Ishikawa (cell line): Measurements from ENCODE around the gene RNASE8.

Experiments
- CEBPB ChIP-seq: IDR thresholded peaks from 2 replicates; pipeline ENCODE4 v1.6.1; 2012
- CREB1 ChIP-seq: IDR thresholded peaks from 2 replicates; pipeline ENCODE4 v1.6.1; 2012; ENCODE audit warnings: low read depth
- EGR1 ChIP-seq: IDR thresholded peaks from 2 replicates; pipeline ENCODE4 v1.6.1; 2012
- EP300 ChIP-seq: IDR thresholded peaks from 2 replicates; pipeline ENCODE4 v1.6.1; 2012; ENCODE audit warnings: borderline replicate concordance
- FOXM1 ChIP-seq: IDR thresholded peaks from 2 replicates; pipeline ENCODE4 v1.6.1; 2012; ENCODE audit warnings: low read depth, borderline replicate concordance
- NFIC ChIP-seq: IDR thresholded peaks from 2 replicates; pipeline ENCODE4 v1.6.1; 2012
- RAD21 ChIP-seq: IDR thresholded peaks from 2 replicates; pipeline ENCODE4 v1.6.1; 2012; ENCODE audit warnings: low read depth
- TAF1 ChIP-seq: IDR thresholded peaks from 2 replicates; pipeline ENCODE4 v1.6.1; 2012; ENCODE audit warnings: low read depth, mild to moderate bottlenecking
- TCF12 ChIP-seq: IDR thresholded peaks from 2 replicates; pipeline ENCODE4 v1.6.1; 2012; ENCODE audit warnings: low read depth
- TEAD4 ChIP-seq: IDR thresholded peaks from 2 replicates; pipeline ENCODE4 v1.6.1; 2012
- YY1 ChIP-seq: IDR thresholded peaks from 2 replicates; pipeline ENCODE4 v1.6.1; 2012; ENCODE audit warnings: low read depth
- ZBTB7A ChIP-seq: IDR thresholded peaks from 2 replicates; pipeline ENCODE4 v1.6.1; 2012; ENCODE audit warnings: low read depth
- TF ChIP-seq, protein P1 (sequence below): IDR thresholded peaks from 2 replicates; pipeline ENCODE4 v1.6.1; 2012
- TF ChIP-seq, protein P2 (sequence below): IDR thresholded peaks from 2 replicates; pipeline ENCODE4 v1.6.1; 2012; ENCODE audit warnings: low read depth, mild to moderate bottlenecking
- TF ChIP-seq, protein P3 (sequence below): IDR thresholded peaks from 2 replicates; pipeline ENCODE4 v1.6.1; 2012

Gene RNASE8

DNA sequence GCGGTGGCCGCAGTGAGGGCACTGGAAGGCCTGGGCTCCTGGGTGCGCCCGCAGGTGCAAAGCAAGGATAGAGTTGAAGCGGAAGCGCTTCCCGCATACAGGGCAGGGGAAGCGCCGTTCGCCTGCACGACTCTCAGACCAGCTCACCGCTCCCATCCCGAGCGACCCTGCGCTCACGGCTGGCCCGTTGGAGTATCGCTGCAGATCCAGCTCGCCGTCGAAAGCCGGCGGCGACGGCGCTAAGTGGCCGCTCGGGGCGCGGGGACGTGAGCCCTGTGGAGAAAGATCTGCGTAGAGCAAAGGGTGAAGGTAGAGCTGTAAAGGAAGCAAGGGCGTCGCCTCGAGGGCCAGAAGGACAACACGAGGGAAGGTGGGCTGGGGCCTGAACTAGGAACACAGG lies 35.4 kb downstream of the RNASE8 start:
- TF ChIP-seq, protein P1, sequence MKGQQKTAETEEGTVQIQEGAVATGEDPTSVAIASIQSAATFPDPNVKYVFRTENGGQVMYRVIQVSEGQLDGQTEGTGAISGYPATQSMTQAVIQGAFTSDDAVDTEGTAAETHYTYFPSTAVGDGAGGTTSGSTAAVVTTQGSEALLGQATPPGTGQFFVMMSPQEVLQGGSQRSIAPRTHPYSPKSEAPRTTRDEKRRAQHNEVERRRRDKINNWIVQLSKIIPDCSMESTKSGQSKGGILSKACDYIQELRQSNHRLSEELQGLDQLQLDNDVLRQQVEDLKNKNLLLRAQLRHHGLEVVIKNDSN: no peak
- TF ChIP-seq TAF1 (no peak), ZBTB7A (no peak), TEAD4 (no peak), YY1 (no peak), CEBPB (no peak), EP300 (no peak), TCF12 (no peak), NFIC (no peak), EGR1 (no peak), RAD21 (no peak), CREB1 (no peak)
- TF ChIP-seq, protein P2, sequence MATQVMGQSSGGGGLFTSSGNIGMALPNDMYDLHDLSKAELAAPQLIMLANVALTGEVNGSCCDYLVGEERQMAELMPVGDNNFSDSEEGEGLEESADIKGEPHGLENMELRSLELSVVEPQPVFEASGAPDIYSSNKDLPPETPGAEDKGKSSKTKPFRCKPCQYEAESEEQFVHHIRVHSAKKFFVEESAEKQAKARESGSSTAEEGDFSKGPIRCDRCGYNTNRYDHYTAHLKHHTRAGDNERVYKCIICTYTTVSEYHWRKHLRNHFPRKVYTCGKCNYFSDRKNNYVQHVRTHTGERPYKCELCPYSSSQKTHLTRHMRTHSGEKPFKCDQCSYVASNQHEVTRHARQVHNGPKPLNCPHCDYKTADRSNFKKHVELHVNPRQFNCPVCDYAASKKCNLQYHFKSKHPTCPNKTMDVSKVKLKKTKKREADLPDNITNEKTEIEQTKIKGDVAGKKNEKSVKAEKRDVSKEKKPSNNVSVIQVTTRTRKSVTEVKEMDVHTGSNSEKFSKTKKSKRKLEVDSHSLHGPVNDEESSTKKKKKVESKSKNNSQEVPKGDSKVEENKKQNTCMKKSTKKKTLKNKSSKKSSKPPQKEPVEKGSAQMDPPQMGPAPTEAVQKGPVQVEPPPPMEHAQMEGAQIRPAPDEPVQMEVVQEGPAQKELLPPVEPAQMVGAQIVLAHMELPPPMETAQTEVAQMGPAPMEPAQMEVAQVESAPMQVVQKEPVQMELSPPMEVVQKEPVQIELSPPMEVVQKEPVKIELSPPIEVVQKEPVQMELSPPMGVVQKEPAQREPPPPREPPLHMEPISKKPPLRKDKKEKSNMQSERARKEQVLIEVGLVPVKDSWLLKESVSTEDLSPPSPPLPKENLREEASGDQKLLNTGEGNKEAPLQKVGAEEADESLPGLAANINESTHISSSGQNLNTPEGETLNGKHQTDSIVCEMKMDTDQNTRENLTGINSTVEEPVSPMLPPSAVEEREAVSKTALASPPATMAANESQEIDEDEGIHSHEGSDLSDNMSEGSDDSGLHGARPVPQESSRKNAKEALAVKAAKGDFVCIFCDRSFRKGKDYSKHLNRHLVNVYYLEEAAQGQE: no peak

DNA sequence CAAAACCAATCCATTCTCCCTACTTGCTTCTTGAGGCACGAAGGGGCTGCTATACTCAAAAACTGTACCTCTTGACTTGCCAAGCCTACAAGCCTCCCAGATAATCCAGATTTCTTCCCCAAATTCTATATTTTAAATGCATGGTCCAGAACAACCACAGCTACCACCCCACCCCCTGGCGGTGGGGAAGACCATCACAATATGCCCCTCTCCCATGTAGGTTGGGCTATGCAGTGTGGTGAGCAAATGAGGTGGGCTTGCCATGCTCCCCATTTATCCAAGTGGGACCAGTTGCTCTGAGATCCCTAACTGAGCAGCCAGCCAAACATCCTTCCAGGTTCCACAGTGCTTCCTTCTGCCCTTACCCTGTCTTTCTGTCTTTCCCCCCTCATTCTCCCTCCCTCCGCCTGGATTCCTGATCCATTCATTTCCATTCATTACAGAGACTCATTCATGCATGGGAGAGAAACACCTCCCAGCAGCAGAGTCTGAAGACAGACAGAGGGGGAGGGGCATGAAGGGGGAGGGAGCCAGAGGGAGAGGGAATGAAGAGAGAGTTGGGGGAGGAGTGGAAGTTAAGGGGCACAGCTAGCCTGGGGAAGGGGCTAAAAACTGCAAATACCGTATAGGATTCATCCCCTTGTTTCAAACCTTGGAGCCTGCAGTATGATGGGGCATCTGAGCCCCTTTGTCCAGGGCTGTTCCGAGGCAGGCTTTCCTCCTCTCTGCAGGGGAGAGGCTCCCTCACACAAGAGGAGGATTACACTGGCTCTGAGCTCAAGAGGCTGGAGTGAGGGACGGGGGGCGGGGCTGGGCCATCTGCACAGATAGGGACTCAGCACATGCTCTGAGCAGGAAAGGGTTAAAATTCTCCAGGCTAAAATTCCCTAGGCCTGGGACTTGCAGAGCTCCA lies 36.4 kb downstream of the RNASE8 start:
- TF ChIP-seq, protein P1: no peak
- TF ChIP-seq EP300 (peak; percentile 44; the same call in 1 of the 2 replicates), TEAD4 (peak; percentile 65)

DNA sequence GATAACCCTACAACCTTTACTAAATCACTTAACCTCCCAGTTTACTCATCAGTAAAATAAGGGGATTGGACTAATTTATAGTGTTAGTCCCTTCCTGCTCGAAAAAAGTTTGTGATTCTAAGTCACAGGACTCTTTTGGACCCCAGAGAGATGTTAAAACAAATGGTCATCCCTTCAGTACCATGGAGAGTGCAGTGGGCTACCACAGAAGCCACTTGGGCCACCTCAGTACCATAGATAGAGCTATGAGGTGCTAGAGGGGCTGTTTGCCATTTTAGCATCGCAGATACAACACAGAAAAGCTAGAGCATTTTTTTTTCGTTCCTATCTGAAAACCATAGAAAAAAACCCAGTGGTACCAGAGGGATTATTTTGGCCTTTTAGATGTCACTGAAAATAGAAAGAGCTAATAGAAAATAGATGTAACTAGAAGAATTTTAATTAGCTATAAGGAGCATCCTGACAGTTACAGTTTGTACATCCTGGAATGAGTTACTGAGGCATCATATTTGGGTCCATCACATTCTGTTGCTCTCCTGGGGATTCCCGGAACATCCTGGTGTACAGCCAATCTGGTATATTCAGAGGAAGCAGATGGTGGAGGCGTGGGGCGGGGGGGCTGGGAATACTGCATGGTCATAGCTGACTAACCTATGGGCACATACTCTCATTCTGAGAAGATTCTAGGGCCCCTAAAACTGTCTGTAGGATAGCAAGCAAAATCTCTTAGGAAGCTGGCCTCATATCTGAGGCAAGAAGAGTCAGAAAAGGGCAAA lies 38.0 kb downstream of the RNASE8 start:
- TF ChIP-seq, protein P3, sequence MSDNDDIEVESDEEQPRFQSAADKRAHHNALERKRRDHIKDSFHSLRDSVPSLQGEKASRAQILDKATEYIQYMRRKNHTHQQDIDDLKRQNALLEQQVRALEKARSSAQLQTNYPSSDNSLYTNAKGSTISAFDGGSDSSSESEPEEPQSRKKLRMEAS: no peak
- TF ChIP-seq, protein P1: no peak
- TF ChIP-seq EGR1 (no peak), ZBTB7A (no peak)
- TF ChIP-seq, protein P2: peak; percentile 88

DNA sequence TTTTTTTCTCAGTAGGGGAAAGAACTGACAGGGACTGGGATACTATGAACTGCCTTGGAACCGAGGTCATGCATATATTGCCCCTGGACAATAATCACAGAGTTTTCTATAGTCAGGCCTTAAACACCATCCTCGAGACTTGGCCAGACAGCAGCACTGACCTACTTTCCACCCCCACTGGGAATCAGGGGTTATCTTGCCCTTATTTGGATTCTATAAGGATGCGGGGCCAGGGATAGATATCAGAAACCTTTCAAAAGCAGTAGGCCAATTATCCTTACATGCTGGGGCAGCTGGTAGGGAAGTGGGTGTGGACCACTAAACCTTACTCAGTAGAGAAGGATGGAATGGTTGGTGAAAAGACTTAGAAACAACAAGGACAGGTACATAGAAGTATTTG lies 38.8 kb downstream of the RNASE8 start:
- TF ChIP-seq CREB1 (no peak), FOXM1 (no peak), EP300 (no peak), CEBPB (no peak), EGR1 (no peak), TCF12 (no peak), TEAD4 (no peak), ZBTB7A (no peak), NFIC (no peak)
- TF ChIP-seq, protein P3: no peak

DNA sequence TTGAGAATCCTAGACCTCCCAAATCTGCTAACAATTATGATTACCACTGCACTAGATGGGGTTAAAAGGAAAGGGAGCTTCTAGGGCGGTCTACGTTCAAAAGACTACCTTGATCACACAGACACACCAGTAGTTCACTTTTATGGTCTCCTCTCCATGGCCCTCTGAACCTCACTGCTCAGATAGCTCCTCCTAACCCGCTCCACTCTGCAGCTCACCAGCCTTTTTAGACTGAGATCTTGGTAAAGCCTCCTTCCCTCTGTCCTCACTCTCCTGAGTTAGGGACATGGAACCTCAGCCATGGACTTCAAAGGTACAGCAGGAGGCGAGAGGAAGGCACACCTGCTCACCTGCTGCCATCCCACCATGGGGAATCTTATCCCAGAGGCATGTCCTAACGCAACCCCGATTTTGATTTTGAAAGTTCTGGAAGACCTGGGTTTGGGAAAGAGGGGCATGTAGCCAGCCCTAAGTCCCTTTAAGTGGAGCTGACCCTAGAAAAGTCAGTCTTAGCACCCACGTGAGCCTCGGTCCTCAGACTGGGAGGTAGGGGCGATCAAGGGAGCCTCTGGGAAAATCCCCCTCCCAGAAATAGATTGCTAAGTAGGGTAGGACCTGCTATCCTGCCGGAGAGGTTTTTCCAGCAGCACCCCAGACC lies 39.5 kb downstream of the RNASE8 start:
- TF ChIP-seq, protein P2: no peak
- no peak for TF ChIP-seq TEAD4
